Panc1 (cell line): ENCODE results near the gene CDH6. TPM values are rescaled to one million over a fixed set of nuclear protein-coding genes. Genes with fewer than 3 reads are reported as not detected.

Source experiments
- ATAC-seq: fragments of 200-7000 bp; cut with Tn5 transposase; 2 replicates; pipeline ENCODE4 v1.9.1; 2020; ENCODE audit warnings: mild to moderate bottlenecking, moderate library complexity
- BruUV-seq: library from RNA; stranded (reverse); fragments of 400-500 nt; replicated peaks from 2 replicates; lab custom pipeline; 2021; lab: Mats Ljungman, UMichigan
- CTCF ChIA-PET: fragments of 300-600 bp; sonication (Branson Sonifier 250); formaldehyde crosslinking; loops from one replicate; lab custom pipeline; 2022; ENCODE audit warnings: antibody characterized with exemption; lab: Charles Lee
- POLR2A ChIA-PET: fragments of 300-600 bp; sonication (Branson Sonifier 250); formaldehyde crosslinking; loops from one replicate; lab custom pipeline; 2022; ENCODE audit warnings: antibody characterized with exemption; lab: Charles Lee
- DNase-seq: peaks from one replicate; pipeline ENCODE4 v3.0.0-alpha.2; 2010; ENCODE audit warnings: low read depth, low spot score
- H3K27ac ChIP-seq: 2 replicates; pipeline ENCODE4 v1.5.1; 2011; ENCODE audit warnings: mild to moderate bottlenecking, low read length, inconsistent platforms
- H3K27me3 ChIP-seq: fragments of 200-500 bp; sonication (Bioruptor generic); 2 replicates; pipeline ENCODE4 v1.6.0; 2014; ENCODE audit warnings: low read length, inconsistent platforms; ENCODE audit not compliant: control insufficient read depth, insufficient read depth
- H3K36me3 ChIP-seq: fragments of 200-500 bp; sonication (Bioruptor generic); 2 replicates; pipeline ENCODE4 v1.5.1; 2014; ENCODE audit warnings: inconsistent platforms, mild to moderate bottlenecking, low read length, moderate library complexity; ENCODE audit not compliant: control insufficient read depth, insufficient read depth
- H3K4me1 ChIP-seq: 2 replicates; pipeline ENCODE4 v1.5.1; 2011; ENCODE audit warnings: inconsistent platforms, mild to moderate bottlenecking, low read length, moderate library complexity; ENCODE audit not compliant: control insufficient read depth, insufficient read depth
- H3K4me3 ChIP-seq, 2 experiments: 2 replicates each; pipeline ENCODE4 v1.5.1; 2011 to 2012; ENCODE audit warnings: low read depth in 2 of 2, low read length in 2 of 2, mild to moderate bottlenecking in 2 of 2, inconsistent platforms in 1 of 2, moderate library complexity in 1 of 2
- H3K9me3 ChIP-seq: fragments of 200-500 bp; sonication (Bioruptor generic); 2 replicates; pipeline ENCODE4 v1.5.1; 2014; ENCODE audit warnings: low read depth, mild to moderate bottlenecking, inconsistent platforms, low read length, moderate library complexity; ENCODE audit not compliant: control insufficient read depth, insufficient read depth
- POLR2AphosphoS5 ChIP-seq: IDR thresholded peaks from 2 replicates; pipeline ENCODE4 v1.6.1; 2012; ENCODE audit warnings: mild to moderate bottlenecking, low read depth, low read length, moderate library complexity
- SIN3A ChIP-seq: IDR thresholded peaks from 2 replicates; pipeline ENCODE4 v1.6.1; 2012; ENCODE audit warnings: low read depth, mild to moderate bottlenecking, low read length, moderate library complexity, borderline replicate concordance; ENCODE audit not compliant: insufficient read depth
- TCF7L2 ChIP-seq: IDR thresholded peaks from 2 replicates; pipeline ENCODE4 v1.6.1; 2011; ENCODE audit warnings: mild to moderate bottlenecking, low read depth, low read length, inconsistent platforms
- in situ Hi-C: cut with HindIII; loops from 2 replicates; pipeline ENCODE4 v1.10.0; 2016; ENCODE audit warnings: low sequenced_read_pairs, low pct_unique_long_range_greater_than_20kb
- intact Hi-C: fragments of 100-400 bp; cut with micrococcal nuclease; formaldehyde crosslinking; loops from one replicate; pipeline ENCODE4 v1.10.0; 2022; ENCODE audit not compliant: unreplicated experiment
- total RNA-seq: library from RNA; stranded (reverse); gene quantifications from one replicate; pipeline ENCODE4 v1.2.1, GENCODE V29; 2021; ENCODE audit not compliant: unreplicated experiment
- TF ChIP-seq, protein P1 (sequence below): fragments of 450-650 bp; IDR thresholded peaks from 2 replicates; pipeline ENCODE4 v1.5.1; 2017; ENCODE audit warnings: mild to moderate bottlenecking
- TF ChIP-seq, protein P2 (sequence below), 2 experiments: IDR thresholded peaks; 2 replicates each; pipeline ENCODE4 v1.6.1; 2011 to 2012; ENCODE audit warnings: low read depth in 2 of 2, control low read depth in 1 of 2, low read length in 1 of 2, mild to moderate bottlenecking in 1 of 2, moderate library complexity in 1 of 2; ENCODE audit not compliant: insufficient read depth in 1 of 2

The CDH6 gene
- total RNA-seq, 1 experiment from 2014 or later = 0.36 TPM

DNA sequence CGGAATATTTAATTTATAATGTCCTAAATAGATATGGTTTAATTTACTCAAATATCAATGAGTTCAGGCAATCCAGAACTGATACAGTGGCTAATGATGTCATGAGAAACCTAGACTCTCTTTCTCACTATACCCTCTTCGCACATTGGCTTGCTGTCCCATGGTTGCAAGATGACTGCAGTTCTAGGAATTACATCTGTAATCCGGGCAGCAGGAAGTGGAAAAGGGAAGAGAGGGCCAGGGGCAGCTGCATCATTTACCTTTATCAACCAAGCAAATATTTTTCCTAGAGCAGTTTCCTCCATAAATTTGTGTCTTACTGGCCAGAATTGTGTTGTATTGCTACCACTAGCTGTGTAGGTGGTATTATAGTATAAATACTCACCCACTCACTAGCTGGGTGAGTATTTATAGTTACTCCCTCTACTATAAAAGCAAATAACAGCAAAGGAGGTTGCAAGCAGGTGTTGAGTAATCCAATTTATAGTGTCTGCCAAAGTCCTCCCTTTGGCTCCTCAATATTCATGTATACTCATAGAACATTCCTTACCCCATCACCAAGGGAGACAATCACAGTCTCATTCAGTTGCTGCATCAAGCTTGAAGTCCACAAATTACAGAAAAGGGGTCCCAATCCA, 169.6 kb downstream of the CDH6 start:
- ATAC-seq = no peak
- no peaks in the 10 kb centered on the region for H3K36me3 ChIP-seq
- H3K9me3 ChIP-seq = no peaks in the 10 kb centered on the region
- ChIA-PET POLR2A (no interaction called here), CTCF (no interaction called here)
- DNase-seq = no peak
- H3K4me1 ChIP-seq = no peaks in the 10 kb centered on the region
- H3K4me3 ChIP-seq = no peak overlapping the region
- in situ Hi-C loops = no loop called here
- BruUV-seq = no TSS peak
- intact Hi-C loops = no loop called here
- TF ChIP-seq TCF7L2 (no peak), SIN3A (no peak), POLR2AphosphoS5 (no peak)
- TF ChIP-seq, protein P1, sequence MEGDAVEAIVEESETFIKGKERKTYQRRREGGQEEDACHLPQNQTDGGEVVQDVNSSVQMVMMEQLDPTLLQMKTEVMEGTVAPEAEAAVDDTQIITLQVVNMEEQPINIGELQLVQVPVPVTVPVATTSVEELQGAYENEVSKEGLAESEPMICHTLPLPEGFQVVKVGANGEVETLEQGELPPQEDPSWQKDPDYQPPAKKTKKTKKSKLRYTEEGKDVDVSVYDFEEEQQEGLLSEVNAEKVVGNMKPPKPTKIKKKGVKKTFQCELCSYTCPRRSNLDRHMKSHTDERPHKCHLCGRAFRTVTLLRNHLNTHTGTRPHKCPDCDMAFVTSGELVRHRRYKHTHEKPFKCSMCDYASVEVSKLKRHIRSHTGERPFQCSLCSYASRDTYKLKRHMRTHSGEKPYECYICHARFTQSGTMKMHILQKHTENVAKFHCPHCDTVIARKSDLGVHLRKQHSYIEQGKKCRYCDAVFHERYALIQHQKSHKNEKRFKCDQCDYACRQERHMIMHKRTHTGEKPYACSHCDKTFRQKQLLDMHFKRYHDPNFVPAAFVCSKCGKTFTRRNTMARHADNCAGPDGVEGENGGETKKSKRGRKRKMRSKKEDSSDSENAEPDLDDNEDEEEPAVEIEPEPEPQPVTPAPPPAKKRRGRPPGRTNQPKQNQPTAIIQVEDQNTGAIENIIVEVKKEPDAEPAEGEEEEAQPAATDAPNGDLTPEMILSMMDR = no peak
- TF ChIP-seq, protein P2, sequence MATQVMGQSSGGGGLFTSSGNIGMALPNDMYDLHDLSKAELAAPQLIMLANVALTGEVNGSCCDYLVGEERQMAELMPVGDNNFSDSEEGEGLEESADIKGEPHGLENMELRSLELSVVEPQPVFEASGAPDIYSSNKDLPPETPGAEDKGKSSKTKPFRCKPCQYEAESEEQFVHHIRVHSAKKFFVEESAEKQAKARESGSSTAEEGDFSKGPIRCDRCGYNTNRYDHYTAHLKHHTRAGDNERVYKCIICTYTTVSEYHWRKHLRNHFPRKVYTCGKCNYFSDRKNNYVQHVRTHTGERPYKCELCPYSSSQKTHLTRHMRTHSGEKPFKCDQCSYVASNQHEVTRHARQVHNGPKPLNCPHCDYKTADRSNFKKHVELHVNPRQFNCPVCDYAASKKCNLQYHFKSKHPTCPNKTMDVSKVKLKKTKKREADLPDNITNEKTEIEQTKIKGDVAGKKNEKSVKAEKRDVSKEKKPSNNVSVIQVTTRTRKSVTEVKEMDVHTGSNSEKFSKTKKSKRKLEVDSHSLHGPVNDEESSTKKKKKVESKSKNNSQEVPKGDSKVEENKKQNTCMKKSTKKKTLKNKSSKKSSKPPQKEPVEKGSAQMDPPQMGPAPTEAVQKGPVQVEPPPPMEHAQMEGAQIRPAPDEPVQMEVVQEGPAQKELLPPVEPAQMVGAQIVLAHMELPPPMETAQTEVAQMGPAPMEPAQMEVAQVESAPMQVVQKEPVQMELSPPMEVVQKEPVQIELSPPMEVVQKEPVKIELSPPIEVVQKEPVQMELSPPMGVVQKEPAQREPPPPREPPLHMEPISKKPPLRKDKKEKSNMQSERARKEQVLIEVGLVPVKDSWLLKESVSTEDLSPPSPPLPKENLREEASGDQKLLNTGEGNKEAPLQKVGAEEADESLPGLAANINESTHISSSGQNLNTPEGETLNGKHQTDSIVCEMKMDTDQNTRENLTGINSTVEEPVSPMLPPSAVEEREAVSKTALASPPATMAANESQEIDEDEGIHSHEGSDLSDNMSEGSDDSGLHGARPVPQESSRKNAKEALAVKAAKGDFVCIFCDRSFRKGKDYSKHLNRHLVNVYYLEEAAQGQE (IDR thresholded peaks at IDR 0.05; ENCODE audit: insufficient read depth in 1 of 2, low read depth in 2 of 2, low read length in 1 of 2) = no peak
- H3K27me3 ChIP-seq = no peaks in the 10 kb centered on the region
- no peak overlapping the region for H3K27ac ChIP-seq

DNA sequence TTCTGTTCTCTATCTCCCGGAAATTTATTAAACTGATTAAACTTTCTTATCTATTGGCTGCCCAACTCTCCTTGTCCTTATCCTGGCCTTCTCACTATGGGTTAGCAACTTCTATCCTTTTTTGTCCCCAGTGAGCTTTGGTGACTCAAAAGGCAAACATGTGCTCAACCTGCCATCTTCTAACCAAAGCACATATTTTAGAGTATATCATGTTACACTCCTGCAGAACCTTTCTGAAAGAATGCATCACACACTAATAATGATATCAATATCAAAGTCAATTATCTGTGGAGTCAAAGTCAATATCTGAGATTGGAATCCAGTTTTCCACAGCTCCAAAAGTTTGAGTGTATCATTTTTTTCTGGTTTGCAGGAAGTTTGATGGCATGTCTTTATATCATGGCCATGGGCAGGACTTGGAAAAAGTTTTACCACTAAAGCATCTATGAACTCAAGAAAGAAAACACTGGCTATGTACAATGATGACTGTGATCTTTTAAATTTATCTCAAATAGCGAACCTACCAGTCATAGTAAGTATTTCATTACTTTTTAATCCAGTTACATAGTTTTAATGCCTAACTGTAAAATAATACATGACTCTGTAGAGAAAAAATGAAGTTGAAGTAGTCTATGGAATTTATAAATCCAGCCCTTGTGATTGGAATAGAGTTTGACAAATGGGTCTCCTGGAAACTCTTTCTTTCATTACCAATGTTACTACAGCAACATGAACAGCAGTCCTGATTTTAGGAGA, 171.6 kb downstream of the CDH6 start:
- BruUV-seq = no TSS peak
- Histone ChIP-seq H3K4me3 (no peak overlapping the region), H3K36me3 (no peaks in the 10 kb centered on the region), H3K4me1 (no peaks in the 10 kb centered on the region), H3K27ac (no peak overlapping the region), H3K27me3 (no peaks in the 10 kb centered on the region; the same call in 1 of the 2 replicates), H3K9me3 (no peaks in the 10 kb centered on the region)
- POLR2A ChIA-PET = no interaction called here
- intact Hi-C loops = no loop called here
- in situ Hi-C loops = no loop called here
- DNase-seq = no peak
- no peak for ATAC-seq
- TF ChIP-seq, protein P1 = no peak
- TF ChIP-seq, protein P2 (IDR thresholded peaks at IDR 0.05; ENCODE audit: insufficient read depth in 1 of 2, low read depth in 2 of 2, low read length in 1 of 2) = no peak
- TF ChIP-seq SIN3A = no peak
- no peak for TF ChIP-seq POLR2AphosphoS5
- no peak for TF ChIP-seq TCF7L2
- CTCF ChIA-PET = no interaction called here
